Tibial nerve (tissue), 3 donors: Measurements from ENCODE around the gene GNB1L.

Source experiments
- POLR2A ChIP-seq, 2 donors: fragments of 450-650 bp; IDR thresholded peaks; one replicate each; pipeline ENCODE4 v1.6.1; 2017; ENCODE audit warnings: antibody characterized with exemption in 2 of 2, mild to moderate bottlenecking in 2 of 2, moderate library complexity in 2 of 2
- TF ChIP-seq, protein P1 (sequence below), 5 experiments: fragments of 200-600 bp in 3 of 5; fragments of 450-650 bp in 2 of 5; sonication (generic) in 3 of 5; IDR thresholded peaks; one replicate each; pipeline ENCODE4 v1.5.1; 2016 to 2019; ENCODE audit warnings: antibody characterized with exemption in 5 of 5, mild to moderate bottlenecking in 3 of 5, moderate library complexity in 2 of 5

DNA sequence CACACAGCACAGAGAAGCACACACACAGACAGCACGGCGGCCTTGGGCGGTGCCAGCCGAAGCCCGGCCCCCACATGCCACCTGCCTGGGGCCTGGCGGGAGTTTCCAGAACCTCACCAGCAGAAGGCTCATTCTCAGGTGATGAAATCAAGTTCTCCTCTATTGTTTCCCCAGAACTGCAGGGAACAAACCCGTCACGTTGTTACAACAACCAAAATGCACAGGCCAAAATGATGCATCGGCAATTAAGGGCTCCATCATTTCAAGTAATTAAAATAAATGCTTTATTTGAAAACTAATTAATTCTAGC, 30.8 kb downstream of the GNB1L start:
- TF ChIP-seq, protein P1, sequence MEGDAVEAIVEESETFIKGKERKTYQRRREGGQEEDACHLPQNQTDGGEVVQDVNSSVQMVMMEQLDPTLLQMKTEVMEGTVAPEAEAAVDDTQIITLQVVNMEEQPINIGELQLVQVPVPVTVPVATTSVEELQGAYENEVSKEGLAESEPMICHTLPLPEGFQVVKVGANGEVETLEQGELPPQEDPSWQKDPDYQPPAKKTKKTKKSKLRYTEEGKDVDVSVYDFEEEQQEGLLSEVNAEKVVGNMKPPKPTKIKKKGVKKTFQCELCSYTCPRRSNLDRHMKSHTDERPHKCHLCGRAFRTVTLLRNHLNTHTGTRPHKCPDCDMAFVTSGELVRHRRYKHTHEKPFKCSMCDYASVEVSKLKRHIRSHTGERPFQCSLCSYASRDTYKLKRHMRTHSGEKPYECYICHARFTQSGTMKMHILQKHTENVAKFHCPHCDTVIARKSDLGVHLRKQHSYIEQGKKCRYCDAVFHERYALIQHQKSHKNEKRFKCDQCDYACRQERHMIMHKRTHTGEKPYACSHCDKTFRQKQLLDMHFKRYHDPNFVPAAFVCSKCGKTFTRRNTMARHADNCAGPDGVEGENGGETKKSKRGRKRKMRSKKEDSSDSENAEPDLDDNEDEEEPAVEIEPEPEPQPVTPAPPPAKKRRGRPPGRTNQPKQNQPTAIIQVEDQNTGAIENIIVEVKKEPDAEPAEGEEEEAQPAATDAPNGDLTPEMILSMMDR (IDR thresholded peaks at IDR 0.05): no peak
- TF ChIP-seq POLR2A (IDR thresholded peaks at IDR 0.05): no peak
